ENCODE results near the gene ZBTB42.

Gene ZBTB42

GRCh38 chr14:104806625-104807465 lies 5.9 kb downstream of the ZBTB42 start:
- H4K91ac ChIP-seq (ENCODE audit: low read length): no peak overlapping the region
- H2AFZ ChIP-seq (ENCODE audit: low read depth, low read length): no peak overlapping the region
- H3K79me1 ChIP-seq (replicated peaks; ENCODE audit: low read length, poor library complexity, severe bottlenecking): peaks cover 9% of the 10 kb centered on the region
- no peak for DNase-seq
- 89% methylated on average over 10 of the region's 10 CpGs for WGBS
- H3K36me3 ChIP-seq (ENCODE audit: control insufficient read depth in 1 of 2, insufficient read depth in 2 of 2, low read depth in 1 of 2, low read length in 2 of 2): peaks cover 0 to 5% of the 10 kb centered on the region in 2 experiments
- no peak overlapping the region for H3K27ac ChIP-seq (ENCODE audit: low read length, poor library complexity, severe bottlenecking)
- H3K4ac ChIP-seq (ENCODE audit: low read depth in 1 of 2, low read length in 2 of 2): no peak overlapping the region
- no peak overlapping the region for H2BK5ac ChIP-seq (ENCODE audit: low read depth, low read length, poor library complexity, severe bottlenecking)
- no peaks in the 10 kb centered on the region for H3K9me3 ChIP-seq (ENCODE audit: control insufficient read depth, low read length)
- H4K8ac ChIP-seq (ENCODE audit: low read length): no peak overlapping the region
- H2BK120ac ChIP-seq (ENCODE audit: low read depth, low read length): no peak overlapping the region
- no peaks in the 10 kb centered on the region for H3K27me3 ChIP-seq (ENCODE audit: control insufficient read depth in 1 of 2, insufficient read depth in 1 of 2, low read length in 2 of 2)
- no peak overlapping the region for H3K23ac ChIP-seq (ENCODE audit: low read length in 2 of 2)
- H2BK15ac ChIP-seq (ENCODE audit: low read depth, poor library complexity, severe bottlenecking): no peak overlapping the region
- H3K4me2 ChIP-seq (ENCODE audit: low read length, poor library complexity, severe bottlenecking): no peak overlapping the region
- H3K14ac ChIP-seq (ENCODE audit: low read length in 2 of 2): peak overlapping the region in 1 of 2 experiments; percentile 75
- no peak overlapping the region for H2AK5ac ChIP-seq (ENCODE audit: low read length, severe bottlenecking)
- no peak overlapping the region for H3K18ac ChIP-seq (ENCODE audit: low read depth in 1 of 2, low read length in 2 of 2)
- H3K9ac ChIP-seq (ENCODE audit: low read length): no peak overlapping the region
- H3K4me1 ChIP-seq (ENCODE audit: control insufficient read depth, insufficient read depth, low read depth, low read length): peaks cover 45% of the 10 kb centered on the region
- no peak overlapping the region for H3K4me3 ChIP-seq (ENCODE audit: insufficient read depth in 1 of 2, low read depth in 1 of 2, low read length in 2 of 2)
- H2BK12ac ChIP-seq (ENCODE audit: low read length in 2 of 2): no peak overlapping the region

- H3K18ac ChIP-seq (ENCODE audit: low read depth in 1 of 2, low read length in 2 of 2): no peak overlapping the region
- H3K4me2 ChIP-seq (ENCODE audit: low read length, poor library complexity, severe bottlenecking): no peak overlapping the region
- H3K4ac ChIP-seq (ENCODE audit: low read depth in 1 of 2, low read length in 2 of 2): no peak overlapping the region
- H2BK12ac ChIP-seq (ENCODE audit: low read length in 2 of 2): no peak overlapping the region
- peaks cover 29% of the 10 kb centered on the region for H3K4me1 ChIP-seq (ENCODE audit: control insufficient read depth, insufficient read depth, low read depth, low read length)
- peak overlapping the region in 1 of 2 experiments; percentile 64 for H3K23ac ChIP-seq (ENCODE audit: low read length in 2 of 2)
- no peak overlapping the region for H4K8ac ChIP-seq (ENCODE audit: low read length)
- no peak overlapping the region for H3K9ac ChIP-seq (ENCODE audit: low read length)
- no peaks in the 10 kb centered on the region for H3K36me3 ChIP-seq (ENCODE audit: control insufficient read depth in 1 of 2, insufficient read depth in 2 of 2, low read depth in 1 of 2, low read length in 2 of 2)
- H2AK5ac ChIP-seq (ENCODE audit: low read length, severe bottlenecking): no peak overlapping the region
- H3K27ac ChIP-seq (ENCODE audit: low read length, poor library complexity, severe bottlenecking): no peak overlapping the region
- H3K79me1 ChIP-seq (replicated peaks; ENCODE audit: low read length, poor library complexity, severe bottlenecking): peaks cover 12% of the 10 kb centered on the region
- no peak overlapping the region for H2AFZ ChIP-seq (ENCODE audit: low read depth, low read length)
- no peak overlapping the region for H2BK15ac ChIP-seq (ENCODE audit: low read depth, poor library complexity, severe bottlenecking)
- 84% methylated on average over 4 of the region's 6 CpGs for whole genome bisulfite sequencing
- no peak overlapping the region for H2BK5ac ChIP-seq (ENCODE audit: low read depth, low read length, poor library complexity, severe bottlenecking)
- H4K91ac ChIP-seq (ENCODE audit: low read length): peak overlapping the region; percentile 73
- H2BK120ac ChIP-seq (ENCODE audit: low read depth, low read length): no peak overlapping the region
- DNase-seq: no peak
- H3K14ac ChIP-seq (ENCODE audit: low read length in 2 of 2): no peak overlapping the region
- H3K4me3 ChIP-seq (ENCODE audit: insufficient read depth in 1 of 2, low read depth in 1 of 2, low read length in 2 of 2): no peak overlapping the region
- H3K9me3 ChIP-seq (ENCODE audit: control insufficient read depth, low read length): no peaks in the 10 kb centered on the region
- no peaks in the 10 kb centered on the region for H3K27me3 ChIP-seq (ENCODE audit: control insufficient read depth in 1 of 2, insufficient read depth in 1 of 2, low read length in 2 of 2)
These were observed 7.6 kb downstream of the ZBTB42 start for GRCh38 chr14:104808456-104808855.

DNA sequence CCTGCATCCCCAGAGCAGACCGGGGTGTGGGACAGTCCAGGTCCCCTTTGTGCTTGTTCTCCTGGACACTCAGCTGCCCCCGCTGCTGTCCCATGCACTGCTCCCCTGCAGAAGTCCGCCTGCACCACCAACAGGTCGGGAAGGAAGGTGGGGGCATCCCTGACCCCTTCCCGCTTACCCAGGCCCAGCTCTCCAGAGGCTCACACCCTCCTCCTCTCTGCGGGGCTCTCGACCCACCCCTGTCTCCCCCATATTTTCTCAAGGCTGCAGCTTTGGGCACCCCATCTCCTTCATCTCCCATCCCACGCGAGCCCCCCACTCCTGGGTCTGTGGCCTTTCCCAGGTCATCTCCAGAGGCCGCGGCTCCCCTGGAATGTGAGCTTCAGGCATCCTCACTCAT lies 9.4 kb downstream of the ZBTB42 start:
- no peak for DNase-seq
- WGBS: 92% methylated on average over 11 of the region's 11 CpGs
- Histone ChIP-seq H4K91ac (ENCODE audit: low read length) (no peak overlapping the region), H2AK5ac (ENCODE audit: low read length, severe bottlenecking) (no peak overlapping the region), H2BK15ac (ENCODE audit: low read depth, poor library complexity, severe bottlenecking) (no peak overlapping the region), H2BK120ac (ENCODE audit: low read depth, low read length) (no peak overlapping the region), H3K4ac (ENCODE audit: low read depth in 1 of 2, low read length in 2 of 2) (no peak overlapping the region), H3K4me3 (ENCODE audit: insufficient read depth in 1 of 2, low read depth in 1 of 2, low read length in 2 of 2) (no peak overlapping the region), H3K27ac (ENCODE audit: low read length, poor library complexity, severe bottlenecking) (no peak overlapping the region), H2AFZ (ENCODE audit: low read depth, low read length) (no peak overlapping the region), H3K4me2 (ENCODE audit: low read length, poor library complexity, severe bottlenecking) (no peak overlapping the region), H3K79me1 (replicated peaks; ENCODE audit: low read length, poor library complexity, severe bottlenecking) (peaks cover 11% of the 10 kb centered on the region), H2BK12ac (ENCODE audit: low read length in 2 of 2) (no peak overlapping the region), H3K23ac (ENCODE audit: low read length in 2 of 2) (no peak overlapping the region), H3K4me1 (ENCODE audit: control insufficient read depth, insufficient read depth, low read depth, low read length) (peaks cover 16% of the 10 kb centered on the region), H3K9ac (ENCODE audit: low read length) (no peak overlapping the region), H3K27me3 (ENCODE audit: control insufficient read depth in 1 of 2, insufficient read depth in 1 of 2, low read length in 2 of 2) (no peaks in the 10 kb centered on the region), H3K36me3 (ENCODE audit: control insufficient read depth in 1 of 2, insufficient read depth in 2 of 2, low read depth in 1 of 2, low read length in 2 of 2) (no peaks in the 10 kb centered on the region), H3K14ac (ENCODE audit: low read length in 2 of 2) (no peak overlapping the region), H4K8ac (ENCODE audit: low read length) (no peak overlapping the region), H3K18ac (ENCODE audit: low read depth in 1 of 2, low read length in 2 of 2) (no peak overlapping the region), H3K9me3 (ENCODE audit: control insufficient read depth, low read length) (no peaks in the 10 kb centered on the region), H2BK5ac (ENCODE audit: low read depth, low read length, poor library complexity, severe bottlenecking) (no peak overlapping the region)

GRCh38 chr14:104813286-104813685 lies 12.4 kb downstream of the ZBTB42 start:
- Histone ChIP-seq H3K23ac (ENCODE audit: low read length in 2 of 2) (no peak overlapping the region), H2AFZ (ENCODE audit: low read depth, low read length) (no peak overlapping the region), H3K9ac (ENCODE audit: low read length) (no peak overlapping the region), H4K91ac (ENCODE audit: low read length) (no peak overlapping the region), H3K27me3 (ENCODE audit: control insufficient read depth in 1 of 2, insufficient read depth in 1 of 2, low read length in 2 of 2) (no peaks in the 10 kb centered on the region), H2BK12ac (ENCODE audit: low read length in 2 of 2) (no peak overlapping the region), H3K4me2 (ENCODE audit: low read length, poor library complexity, severe bottlenecking) (no peak overlapping the region), H3K18ac (ENCODE audit: low read depth in 1 of 2, low read length in 2 of 2) (no peak overlapping the region), H3K27ac (ENCODE audit: low read length, poor library complexity, severe bottlenecking) (no peak overlapping the region), H3K9me3 (ENCODE audit: control insufficient read depth, low read length) (peaks cover 4% of the 10 kb centered on the region), H3K79me1 (replicated peaks; ENCODE audit: low read length, poor library complexity, severe bottlenecking) (peaks cover 14% of the 10 kb centered on the region), H3K4me3 (ENCODE audit: insufficient read depth in 1 of 2, low read depth in 1 of 2, low read length in 2 of 2) (no peak overlapping the region), H4K8ac (ENCODE audit: low read length) (no peak overlapping the region), H2BK15ac (ENCODE audit: low read depth, poor library complexity, severe bottlenecking) (no peak overlapping the region), H3K4ac (ENCODE audit: low read depth in 1 of 2, low read length in 2 of 2) (no peak overlapping the region), H2BK120ac (ENCODE audit: low read depth, low read length) (no peak overlapping the region), H3K4me1 (ENCODE audit: control insufficient read depth, insufficient read depth, low read depth, low read length) (peaks cover 11% of the 10 kb centered on the region), H2AK5ac (ENCODE audit: low read length, severe bottlenecking) (no peak overlapping the region), H3K36me3 (ENCODE audit: control insufficient read depth in 1 of 2, insufficient read depth in 2 of 2, low read depth in 1 of 2, low read length in 2 of 2) (peaks cover 3 to 4% of the 10 kb centered on the region in 2 experiments), H2BK5ac (ENCODE audit: low read depth, low read length, poor library complexity, severe bottlenecking) (no peak overlapping the region), H3K14ac (ENCODE audit: low read length in 2 of 2) (no peak overlapping the region)
- no peak for DNase-seq
- 98% methylated on average over 5 of the region's 7 CpGs for WGBS
